H9 (cell line): Measurements from ENCODE around the gene TEKT4. TPM values are rescaled to one million over a fixed set of nuclear protein-coding genes. Genes with fewer than 3 reads are reported as not detected.
"Not testable (repeated sequence)": the region's sequence is repeated elsewhere in the genome, so short reads cannot be mapped to it uniquely, and the experiment has no call there.

ENCODE experiments used
- DNase-seq: peaks from one replicate; pipeline ENCODE4 v3.0.0-alpha.2; 2017
- H2AFZ ChIP-seq: one replicate; pipeline ENCODE4 v1.6.1; 2013; ENCODE audit warnings: mild to moderate bottlenecking, low read length, control low read depth, moderate library complexity
- H2AK5ac ChIP-seq: 2 replicates; pipeline ENCODE4 v1.6.1; 2013; ENCODE audit warnings: low read length, control low read depth, mixed read lengths; ENCODE audit not compliant: insufficient read length
- H2BK120ac ChIP-seq: one replicate; pipeline ENCODE4 v1.6.1; 2013; ENCODE audit warnings: low read depth, mild to moderate bottlenecking, low read length, control low read depth, inconsistent platforms; ENCODE audit not compliant: poor library complexity, severe bottlenecking
- H2BK12ac ChIP-seq: 2 replicates; pipeline ENCODE4 v1.6.1; 2013; ENCODE audit warnings: low read length, control low read depth, mixed read lengths, low read depth; ENCODE audit not compliant: insufficient read length
- H2BK15ac ChIP-seq: 2 replicates; pipeline ENCODE4 v1.6.1; 2013; ENCODE audit warnings: low read depth, low read length, control low read depth
- H2BK20ac ChIP-seq: one replicate; pipeline ENCODE4 v1.6.1; 2013; ENCODE audit warnings: low read depth, mild to moderate bottlenecking, low read length, control low read depth, inconsistent platforms; ENCODE audit not compliant: poor library complexity, severe bottlenecking
- H2BK5ac ChIP-seq: 2 replicates; pipeline ENCODE4 v1.6.1; 2013; ENCODE audit warnings: low read length, control low read depth, mixed read lengths; ENCODE audit not compliant: insufficient read length
- H3K14ac ChIP-seq: 2 replicates; pipeline ENCODE4 v1.6.1; 2013; ENCODE audit warnings: low read length, control low read depth; ENCODE audit not compliant: insufficient read depth
- H3K18ac ChIP-seq: 2 replicates; pipeline ENCODE4 v1.6.1; 2013; ENCODE audit warnings: low read depth, mild to moderate bottlenecking, mixed read lengths, low read length, control low read depth; ENCODE audit not compliant: insufficient read length
- H3K23ac ChIP-seq: 2 replicates; pipeline ENCODE4 v1.6.1; 2013; ENCODE audit warnings: low read length, control low read depth, mixed read lengths, low read depth; ENCODE audit not compliant: insufficient read length
- H3K23me2 ChIP-seq: 2 replicates; pipeline ENCODE4 v1.6.1; 2013; ENCODE audit warnings: low read depth, mild to moderate bottlenecking, mixed read lengths, low read length, control low read depth; ENCODE audit not compliant: insufficient read length, poor library complexity, severe bottlenecking
- H3K27ac ChIP-seq: 2 replicates; pipeline ENCODE4 v1.5.1; 2013; ENCODE audit warnings: low read length, control low read depth, mixed read lengths, low read depth; ENCODE audit not compliant: insufficient read length
- H3K27me3 ChIP-seq: 2 replicates; pipeline ENCODE4 v1.6.1; 2013; ENCODE audit warnings: low read length, control low read depth, inconsistent platforms; ENCODE audit not compliant: insufficient read depth
- H3K4ac ChIP-seq: 2 replicates; pipeline ENCODE4 v1.6.1; 2013; ENCODE audit warnings: low read depth, mild to moderate bottlenecking, control low read depth, inconsistent platforms, low read length, moderate library complexity
- H3K4me1 ChIP-seq: 2 replicates; pipeline ENCODE4 v1.6.1; 2013; ENCODE audit warnings: low read length, control low read depth, inconsistent platforms; ENCODE audit not compliant: insufficient read depth
- H3K4me2 ChIP-seq: 2 replicates; pipeline ENCODE4 v1.6.1; 2013; ENCODE audit warnings: low read length, control low read depth, mixed read lengths; ENCODE audit not compliant: insufficient read length, insufficient read depth
- H3K56ac ChIP-seq: 2 replicates; pipeline ENCODE4 v1.6.1; 2013; ENCODE audit warnings: low read depth, mild to moderate bottlenecking, mixed read lengths, low read length, control low read depth; ENCODE audit not compliant: insufficient read length
- H3K79me1 ChIP-seq: 2 replicates; pipeline ENCODE4 v1.6.1; 2013; ENCODE audit warnings: low read depth, mild to moderate bottlenecking, moderate library complexity, low read length, control low read depth, inconsistent platforms; ENCODE audit not compliant: insufficient read depth, poor library complexity, severe bottlenecking
- H3K79me2 ChIP-seq: 2 replicates; pipeline ENCODE4 v1.6.1; 2013; ENCODE audit warnings: low read length, control low read depth, inconsistent platforms; ENCODE audit not compliant: insufficient read depth
- H3K9ac ChIP-seq: 2 replicates; pipeline ENCODE4 v1.6.1; 2013; ENCODE audit warnings: low read length, control low read depth, mixed read lengths; ENCODE audit not compliant: insufficient read length; ENCODE audit errors: extremely low read depth
- H3K9me3 ChIP-seq: one replicate; pipeline ENCODE4 v1.6.1; 2013; ENCODE audit warnings: low read depth, low read length, inconsistent platforms; ENCODE audit not compliant: control insufficient read depth
- H3T11ph ChIP-seq: one replicate; pipeline ENCODE4 v1.6.1; 2013; ENCODE audit warnings: mild to moderate bottlenecking, low read length, control low read depth, inconsistent platforms
- H4K20me1 ChIP-seq: one replicate; pipeline ENCODE4 v1.6.1; 2013; ENCODE audit not compliant: control insufficient read depth, insufficient read length, insufficient read depth
- H4K5ac ChIP-seq: 2 replicates; pipeline ENCODE4 v1.6.1; 2013; ENCODE audit warnings: low read depth, mild to moderate bottlenecking, mixed read lengths, low read length, control low read depth; ENCODE audit not compliant: insufficient read length
- H4K8ac ChIP-seq: replicated peaks from 2 replicates; pipeline ENCODE4 v1.6.1; 2013; ENCODE audit warnings: low read length, control low read depth, mixed read lengths, low read depth; ENCODE audit not compliant: insufficient read length
- H4K91ac ChIP-seq: 2 replicates; pipeline ENCODE4 v1.6.1; 2013; ENCODE audit warnings: low read depth, mild to moderate bottlenecking, moderate library complexity, mixed read lengths, low read length, control low read depth; ENCODE audit not compliant: insufficient read length
- H3K27ac Mint-ChIP-seq, 3 experiments: 2 replicates in 2 of 3; 3 replicates in 1 of 3; pipeline ENCODE4 v1.8.0; 2020 to 2021; ENCODE audit warnings: mixed read lengths in 3 of 3, mild to moderate bottlenecking in 1 of 3, moderate library complexity in 1 of 3
- H3K27me3 Mint-ChIP-seq: 2 replicates; pipeline ENCODE4 v1.8.0; 2021; ENCODE audit warnings: low read depth, mild to moderate bottlenecking, moderate library complexity, mixed read lengths
- H3K36me3 Mint-ChIP-seq, 3 experiments: 2 replicates in 2 of 3; 3 replicates in 1 of 3; pipeline ENCODE4 v1.8.0; 2020 to 2021; ENCODE audit warnings: low read depth in 3 of 3, mixed read lengths in 3 of 3; ENCODE audit not compliant: insufficient read depth in 1 of 3
- H3K4me1 Mint-ChIP-seq, 2 experiments: 2 replicates each; pipeline ENCODE4 v1.8.0; 2020; ENCODE audit warnings: mixed read lengths in 2 of 2
- H3K4me3 Mint-ChIP-seq, 2 experiments: 2 replicates in 1 of 2; 3 replicates in 1 of 2; pipeline ENCODE4 v1.8.0; 2020 to 2021; ENCODE audit warnings: mild to moderate bottlenecking in 2 of 2, mixed read lengths in 2 of 2, moderate library complexity in 1 of 2
- H3K9me3 Mint-ChIP-seq, 2 experiments: 2 replicates in 1 of 2; 3 replicates in 1 of 2; pipeline ENCODE4 v1.8.0; 2020; ENCODE audit warnings: mild to moderate bottlenecking in 2 of 2, mixed read lengths in 2 of 2, moderate library complexity in 1 of 2
- CTCF ChIP-seq: fragments of 200-600 bp; sonication (generic); conservative IDR thresholded peaks from 3 replicates; pipeline ENCODE4 v1.8.0; 2021; ENCODE audit warnings: antibody characterized with exemption, mild to moderate bottlenecking
- WGBS: extraction: QIAGEN DNeasy Blood & Tissue Kit; methylation state at CpG from one replicate; pipeline ENCODE4 v1.1.7; 2013; ENCODE audit warnings: missing lambda C conversion rate, low lambda C conversion rate, mixed read lengths; ENCODE audit not compliant: insufficient read length; ENCODE audit errors: extremely low coverage; 5-methylcytosine and 5-hydroxymethylcytosine counted together
- long read RNA-seq: library from polyadenylated mRNA; unstranded; transcript quantifications from one replicate; pipeline ENCODE4 v2.0.0, GENCODE V29; 2020
- total RNA-seq: library from RNA; stranded (reverse); gene quantifications from 2 replicates; pipeline ENCODE4 v1.2.1, GENCODE V29; 2021

The TEKT4 gene
- total RNA-seq: not detected in 2 replicates
- long read RNA-seq: 0 reads

GRCh38 chr2:94871226-94872087 lies at the start of gene TEKT4:
Gene TEKT4, plus strand, starts transcription at chr2:94871430. Its CDS starts 150 bp downstream, at chr2:94871580.
- H3K9me3 ChIP-seq: no peaks in the 10 kb centered on the region
- H3T11ph ChIP-seq: no peak within 1 kb of the TSS
- no peaks in the 10 kb centered on the region for H3K79me1 ChIP-seq
- no peak within 1 kb of the TSS for H4K8ac ChIP-seq
- H3K4me1 ChIP-seq: no peaks in the 10 kb centered on the region; the same call in 1 of the 2 replicates
- H3K79me2 ChIP-seq: no peaks in the 10 kb centered on the region
- no peak within 1 kb of the TSS for H2BK20ac ChIP-seq
- H4K91ac ChIP-seq: no peak within 1 kb of the TSS
- H3K4me2 ChIP-seq: peak within 1 kb of the TSS; percentile 39
- H3K27me3 ChIP-seq: peaks cover 11% of the 10 kb centered on the region; the same call in 1 of the 2 replicates
- no peak within 1 kb of the TSS for H2AK5ac ChIP-seq
- H2BK12ac ChIP-seq: no peak within 1 kb of the TSS
- no peak within 1 kb of the TSS for H2BK5ac ChIP-seq
- peaks cover 0 to 5% of the 10 kb centered on the region in 2 experiments; a peak in 2 of 4 replicates for H3K4me1 Mint-ChIP-seq
- peak; percentile 20 for DNase-seq
- H3K9ac ChIP-seq: no peak within 1 kb of the TSS
- no CpG with 5 or more reads among the region's 59 CpGs for WGBS
- no peak within 1 kb of the TSS for H4K5ac ChIP-seq
- H2BK15ac ChIP-seq: no peak within 1 kb of the TSS
- H3K18ac ChIP-seq: no peak within 1 kb of the TSS
- H3K23me2 ChIP-seq: no peaks in the 10 kb centered on the region
- H3K23ac ChIP-seq: no peak within 1 kb of the TSS
- H3K14ac ChIP-seq: no peak within 1 kb of the TSS; the same call in 1 of the 2 replicates
- H3K27ac Mint-ChIP-seq: no peak within 1 kb of the TSS
- H3K27me3 Mint-ChIP-seq: peaks cover 77% of the 10 kb centered on the region
- no peaks in the 10 kb centered on the region for H3K9me3 Mint-ChIP-seq
- no peak for TF ChIP-seq CTCF
- H3K4ac ChIP-seq: no peak within 1 kb of the TSS
- no peaks in the 10 kb centered on the region for H4K20me1 ChIP-seq
- H3K27ac ChIP-seq: no peak within 1 kb of the TSS
- no peak within 1 kb of the TSS for H2BK120ac ChIP-seq
- no peak within 1 kb of the TSS for H2AFZ ChIP-seq
- peak within 1 kb of the TSS; percentile 29 to 78 for H3K4me3 Mint-ChIP-seq
- no peaks in the 10 kb centered on the region; a peak in 1 of 7 replicates for H3K36me3 Mint-ChIP-seq
- H3K56ac ChIP-seq: no peak within 1 kb of the TSS

GRCh38 chr2:94839224-94839623 lies 32.0 kb upstream of the TEKT4 start:
- not testable (repeated sequence) for H3K4me2 ChIP-seq, H3K79me2 ChIP-seq, H3K4ac ChIP-seq, H2AFZ ChIP-seq, H4K91ac ChIP-seq, H4K5ac ChIP-seq, H4K20me1 ChIP-seq, DNase-seq, H2BK5ac ChIP-seq, H3K56ac ChIP-seq, H3K27ac Mint-ChIP-seq, H3K36me3 Mint-ChIP-seq, H2BK120ac ChIP-seq, H3K27me3 Mint-ChIP-seq, H3K4me1 ChIP-seq, H3K18ac ChIP-seq, H2AK5ac ChIP-seq, H2BK20ac ChIP-seq, H2BK12ac ChIP-seq, H2BK15ac ChIP-seq, H4K8ac ChIP-seq, H3K23me2 ChIP-seq, H3T11ph ChIP-seq, H3K4me3 Mint-ChIP-seq, H3K4me1 Mint-ChIP-seq, H3K79me1 ChIP-seq, H3K9me3 ChIP-seq, H3K27ac ChIP-seq, H3K9ac ChIP-seq, H3K27me3 ChIP-seq, H3K23ac ChIP-seq, H3K14ac ChIP-seq
- WGBS: no CpG with 5 or more reads among the region's 2 CpGs
- peaks cover 33 to 57% of the 10 kb centered on the region in 2 experiments for H3K9me3 Mint-ChIP-seq
